ENCODE results near the gene SLC7A6.

The SLC7A6 gene

DNA sequence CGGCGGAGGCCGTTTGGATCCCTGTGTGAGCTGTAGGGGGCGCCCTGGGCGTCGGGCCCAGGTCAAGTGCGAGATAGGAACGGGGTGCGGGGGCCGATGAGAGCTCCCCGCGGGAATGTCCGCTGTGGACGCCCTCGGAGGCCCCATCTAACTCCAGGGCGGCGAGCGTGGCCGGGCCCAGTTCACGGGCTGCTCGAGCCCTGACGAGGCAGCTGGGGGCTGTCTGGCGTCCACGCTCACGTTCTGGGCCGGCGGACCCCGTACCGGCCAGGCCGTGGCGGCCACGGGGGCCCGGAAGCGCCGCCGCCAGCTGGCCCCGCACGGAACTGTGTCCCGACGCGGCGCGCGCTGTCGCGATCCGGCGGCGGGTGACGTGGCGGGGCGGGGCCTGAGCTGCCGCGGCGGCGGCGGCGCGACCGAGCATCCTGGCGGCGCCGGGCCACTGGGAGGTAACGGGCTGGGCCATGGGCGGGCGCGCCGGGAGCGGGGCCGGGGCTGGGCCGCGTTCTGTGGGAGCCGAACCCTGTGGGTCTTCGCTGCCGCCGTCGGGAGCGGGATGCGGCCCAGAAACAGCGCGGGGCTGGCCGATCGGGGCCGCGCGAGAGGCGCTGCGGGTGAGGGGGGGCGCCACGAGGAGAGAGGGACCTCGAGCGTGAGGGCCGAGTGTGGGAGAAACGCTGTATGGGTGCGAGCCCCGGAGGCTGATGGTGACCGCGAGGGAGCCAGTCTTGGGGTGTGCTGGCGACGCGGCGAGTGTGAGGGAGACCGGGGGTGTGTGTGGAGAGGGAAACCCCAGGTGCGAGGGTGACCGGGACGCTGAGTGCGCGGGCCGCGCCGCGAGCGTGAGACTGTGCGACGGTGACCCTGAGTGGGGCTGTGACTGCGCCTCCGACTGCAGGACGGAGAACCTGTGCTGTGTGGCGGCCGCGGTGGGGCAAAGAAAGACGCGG is at the start of gene SLC7A6:
Gene SLC7A6 (plus strand): TSS at position 399 of the 950 bp plus-strand sequence. CDS start 10,201 bp downstream, outside the sequence.
- peak; percentile 84 for DNase-seq

DNA sequence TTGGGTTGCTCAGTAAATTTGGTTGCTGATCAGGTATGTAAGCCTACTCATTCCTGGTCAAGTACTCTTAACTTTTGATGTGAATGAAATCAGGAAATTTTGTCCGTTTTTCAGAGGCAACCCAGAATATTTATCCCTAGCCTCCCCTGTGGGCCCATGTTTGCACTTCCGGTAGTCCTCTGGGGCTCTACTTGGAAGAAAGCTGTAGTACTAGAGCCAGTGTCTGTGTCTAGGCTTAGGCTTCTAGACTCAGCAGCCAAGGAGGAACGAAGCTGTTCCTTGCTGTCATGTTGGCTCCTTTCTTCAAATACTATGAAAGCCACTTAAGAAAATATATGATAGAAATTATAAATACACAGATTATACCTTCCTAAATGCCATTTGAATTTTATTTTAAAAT is 49.6 kb upstream of the SLC7A6 start:
- no peak for DNase-seq

DNA sequence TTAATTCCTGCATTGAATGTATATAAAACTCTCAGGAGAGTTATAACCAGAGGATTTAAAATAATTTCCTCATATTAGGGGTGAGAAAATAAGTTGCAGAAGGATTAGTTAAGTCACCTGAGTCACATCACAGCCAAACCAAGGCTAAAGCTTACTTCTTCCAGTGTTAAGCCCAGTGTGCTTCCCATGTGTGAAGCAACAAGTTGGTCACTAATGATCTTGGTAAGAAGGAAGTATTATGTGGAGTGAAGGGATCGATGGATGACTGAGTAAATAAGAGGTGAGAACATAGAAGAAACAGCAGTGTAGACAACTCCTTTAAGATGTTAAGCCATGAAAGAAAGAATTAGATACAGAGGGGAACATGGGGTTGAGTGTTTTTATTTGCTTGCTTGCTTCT is 49.0 kb upstream of the SLC7A6 start:
- no peak for DNase-seq

DNA sequence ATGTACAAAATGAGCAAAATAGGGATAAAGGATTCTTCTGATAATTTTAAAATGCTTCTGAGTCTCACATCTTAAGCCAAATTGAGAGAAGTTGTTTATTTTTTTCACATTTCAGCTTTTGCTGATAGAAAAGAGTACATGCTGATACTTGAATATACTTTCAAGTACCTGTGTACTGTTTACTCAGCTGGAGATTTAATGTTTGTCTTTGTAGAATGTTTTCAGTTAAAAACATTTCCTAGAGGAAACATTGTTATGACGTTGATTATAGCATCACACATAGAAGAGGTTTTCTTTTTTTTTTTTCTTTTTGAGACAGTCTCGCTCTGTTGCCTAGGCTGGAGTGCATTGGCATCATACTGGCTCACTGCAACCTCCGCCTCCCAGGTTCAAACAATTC is 48.1 kb upstream of the SLC7A6 start:
- no peak for DNase-seq

DNA sequence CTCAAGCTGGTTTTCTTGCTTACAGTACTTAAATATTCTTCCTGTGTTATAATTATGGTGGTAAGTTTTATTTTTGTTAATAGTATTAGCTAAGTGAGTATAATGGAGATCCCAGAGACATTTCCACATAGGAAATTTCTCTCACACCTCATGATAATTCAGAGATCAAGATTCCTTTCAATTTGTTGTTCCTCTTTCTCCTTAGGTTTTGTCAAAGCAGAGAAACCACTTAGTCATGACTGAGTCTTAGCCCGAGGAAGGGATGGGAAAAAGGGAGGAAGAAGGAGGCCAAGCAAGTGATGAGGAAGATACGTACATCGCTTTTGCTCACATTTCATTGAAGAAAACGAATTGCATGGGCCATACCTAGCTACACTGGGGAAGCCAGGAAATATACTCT is 46.8 kb upstream of the SLC7A6 start:
- peak; percentile 65 for DNase-seq

DNA sequence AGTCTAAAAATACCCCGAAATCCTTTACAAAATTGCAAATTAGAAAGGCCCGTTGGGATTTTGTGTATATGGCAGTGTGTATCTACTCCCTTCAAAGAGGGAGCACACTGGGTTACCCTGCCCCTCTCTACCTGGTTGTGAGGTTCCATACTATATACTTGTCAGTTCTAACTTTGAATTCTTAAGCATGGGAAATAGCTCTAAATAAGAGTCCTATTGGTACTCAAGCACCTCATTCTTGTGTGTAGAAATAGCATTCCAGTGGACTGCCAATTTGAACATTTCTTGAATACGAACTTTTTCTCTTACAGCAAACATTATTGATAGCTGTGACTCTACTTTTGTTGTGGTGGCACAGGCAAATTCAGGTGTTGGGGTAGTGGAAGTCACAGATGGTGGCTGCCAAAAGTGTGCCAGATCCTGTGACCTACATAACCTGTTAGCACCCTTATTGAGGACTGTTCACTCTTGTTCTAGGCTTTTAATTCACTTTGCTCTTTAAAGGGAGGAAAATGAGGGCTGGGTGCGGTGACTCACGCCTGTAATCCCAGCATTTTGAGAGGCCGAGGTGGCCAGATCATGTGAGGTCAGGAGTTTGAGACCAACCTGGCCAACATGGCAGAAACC is 44.5 kb upstream of the SLC7A6 start:
- no peak for DNase-seq

DNA sequence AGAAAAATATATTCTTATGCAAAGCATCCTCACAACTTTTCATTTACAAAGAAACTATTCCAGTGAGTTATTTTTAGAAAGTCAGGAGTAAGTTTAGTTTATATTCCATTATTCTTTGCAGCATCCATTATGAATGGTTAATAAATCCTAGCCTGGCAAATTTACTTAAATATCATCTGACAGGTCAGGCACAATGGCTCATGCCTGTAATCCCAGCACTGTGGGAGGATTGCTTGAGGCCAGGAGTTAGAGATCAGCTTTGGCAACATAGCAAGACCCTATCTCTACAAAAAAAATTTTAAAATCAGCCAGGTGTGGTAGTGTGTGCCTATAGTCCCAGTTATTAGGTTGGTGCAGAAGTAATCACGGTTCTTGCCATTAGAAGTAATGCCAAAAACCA is 41.3 kb upstream of the SLC7A6 start:
- no peak for DNase-seq

DNA sequence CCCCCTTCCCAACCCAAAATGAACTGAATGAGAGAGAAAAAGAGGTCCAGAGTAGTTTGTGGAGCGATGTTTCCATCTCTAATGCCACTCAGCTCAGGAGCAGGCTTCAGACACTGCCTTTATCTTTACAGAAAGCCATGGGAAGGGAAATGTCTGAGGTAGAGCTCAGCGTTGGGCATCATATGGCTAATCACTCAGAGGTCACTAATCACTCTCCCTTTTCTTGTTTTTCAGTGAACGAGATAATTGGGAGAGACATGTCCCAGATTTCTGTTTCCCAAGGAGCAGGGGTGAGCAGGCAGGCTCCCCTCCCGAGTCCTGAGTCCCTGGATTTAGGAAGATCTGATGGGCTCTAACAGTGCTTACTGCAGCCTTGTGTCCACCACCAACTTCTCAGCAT is 38.2 kb upstream of the SLC7A6 start:
- no peak for DNase-seq

DNA sequence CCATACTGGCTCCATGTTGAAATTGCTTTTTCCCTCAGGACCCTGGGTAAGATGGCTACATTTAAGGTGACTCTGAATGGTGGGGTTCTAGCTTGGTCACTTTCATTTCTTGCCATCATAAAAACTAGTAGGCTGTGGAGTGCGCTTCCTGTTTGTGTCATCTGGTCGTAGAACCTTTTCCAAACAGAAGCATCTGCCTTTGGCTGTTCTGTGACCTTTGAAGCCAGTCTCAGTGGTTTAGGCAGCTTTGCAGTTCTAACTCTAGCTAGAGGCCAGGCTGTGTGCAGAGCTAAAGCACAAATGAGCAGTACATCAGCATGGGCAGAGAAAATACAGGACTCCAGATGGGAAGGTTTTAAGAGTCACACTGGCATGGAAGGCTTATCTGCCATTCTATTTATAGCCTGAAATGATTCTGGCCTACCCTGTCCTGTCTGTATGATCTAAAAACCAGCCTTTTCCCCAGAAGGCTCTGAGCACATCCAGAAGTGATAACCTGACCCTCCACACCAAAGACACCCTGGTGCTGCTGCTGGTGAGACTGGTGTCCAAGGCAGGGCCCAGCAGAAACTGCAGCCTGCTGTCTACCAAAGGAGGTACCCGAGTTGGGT is 37.0 kb upstream of the SLC7A6 start:
- DNase-seq = no peak

DNA sequence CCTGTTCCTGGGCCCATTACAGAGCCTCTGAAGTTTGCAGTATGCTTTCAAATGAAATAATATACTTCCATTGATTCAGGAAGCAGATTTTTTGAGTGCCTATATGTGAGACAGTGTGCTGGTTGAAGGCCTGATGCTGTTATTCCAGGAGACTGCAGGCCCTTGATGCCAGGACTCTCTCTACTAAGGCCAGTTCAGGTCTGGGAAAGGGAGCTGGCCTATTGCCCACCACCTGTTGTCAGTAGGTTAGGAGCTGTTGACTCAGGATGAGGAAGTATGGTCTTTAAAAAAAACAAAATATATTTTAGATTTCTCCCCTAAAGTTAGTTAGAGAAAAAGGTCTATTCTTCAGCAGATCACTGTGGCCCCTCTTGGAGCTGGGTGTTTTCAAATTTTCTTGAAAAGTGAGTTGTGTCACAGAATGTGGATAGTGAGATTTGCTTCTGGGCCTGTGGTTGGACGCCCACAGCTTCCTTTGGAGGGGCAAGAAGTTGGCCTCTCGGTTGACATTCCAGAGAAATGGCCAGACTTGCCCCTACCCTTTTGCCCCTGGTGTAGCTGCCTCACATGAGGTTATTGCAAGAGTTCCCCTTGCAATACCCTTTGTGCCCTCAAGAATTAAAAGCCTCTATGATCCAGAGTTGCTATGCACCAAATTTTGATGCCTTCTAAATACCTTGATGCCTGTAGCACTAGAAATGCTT is 36.3 kb upstream of the SLC7A6 start:
- no peak for DNase-seq

DNA sequence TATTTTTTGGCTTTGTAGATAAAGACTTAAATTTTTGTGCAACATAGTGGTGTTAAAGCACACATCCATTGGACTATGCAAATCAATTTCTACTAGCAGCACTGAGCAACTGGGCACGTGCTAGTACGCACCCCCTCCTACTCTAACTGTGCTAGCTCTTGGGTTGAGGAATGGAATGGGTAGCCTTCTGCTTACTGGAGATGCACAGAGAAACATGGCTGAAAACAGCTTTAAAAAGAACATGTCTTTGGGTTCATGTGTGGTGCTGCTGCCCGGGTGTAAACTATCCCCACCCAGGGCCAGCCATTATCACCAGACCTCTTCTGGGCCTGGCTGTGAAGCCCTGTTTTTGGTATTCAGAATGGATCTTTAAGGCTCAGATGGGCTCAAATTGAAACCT is 35.7 kb upstream of the SLC7A6 start:
- DNase-seq = no peak

DNA sequence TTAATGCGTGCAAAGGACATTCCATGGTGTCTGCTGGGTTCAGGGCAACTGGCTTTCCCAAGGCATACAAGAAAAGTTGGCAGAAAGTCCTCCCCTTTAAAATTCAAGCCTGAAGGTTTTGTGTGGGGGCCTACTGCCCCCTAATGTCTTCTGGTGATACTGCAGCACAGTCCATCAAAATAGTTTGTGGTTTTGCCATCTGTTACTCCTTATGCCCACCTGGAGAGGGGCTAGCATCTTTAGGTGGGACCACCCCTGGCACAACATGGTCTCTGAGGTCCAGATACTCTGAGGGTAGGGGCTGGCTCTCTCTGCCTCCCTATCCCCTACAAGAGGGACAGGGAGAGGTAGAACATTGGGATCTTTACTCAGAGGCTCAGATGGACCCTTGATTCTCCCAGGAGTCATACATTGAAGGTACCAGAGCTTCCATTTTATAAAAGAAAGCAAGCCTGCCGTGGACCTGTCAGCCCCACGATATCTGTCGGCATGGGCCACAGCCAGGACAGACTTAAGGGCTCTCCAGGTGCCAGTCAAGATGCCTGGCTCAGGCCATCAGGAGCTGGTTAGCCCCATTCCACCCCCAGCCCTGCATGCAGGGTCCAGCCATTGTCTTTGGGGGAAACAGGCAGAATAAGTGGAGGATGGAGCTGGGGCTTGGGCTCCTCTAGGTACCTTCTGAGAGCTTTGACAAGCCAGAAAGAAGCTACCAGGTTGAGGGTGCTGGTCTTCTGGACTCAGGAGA is 34.7 kb upstream of the SLC7A6 start:
- DNase-seq = peak; percentile 60

DNA sequence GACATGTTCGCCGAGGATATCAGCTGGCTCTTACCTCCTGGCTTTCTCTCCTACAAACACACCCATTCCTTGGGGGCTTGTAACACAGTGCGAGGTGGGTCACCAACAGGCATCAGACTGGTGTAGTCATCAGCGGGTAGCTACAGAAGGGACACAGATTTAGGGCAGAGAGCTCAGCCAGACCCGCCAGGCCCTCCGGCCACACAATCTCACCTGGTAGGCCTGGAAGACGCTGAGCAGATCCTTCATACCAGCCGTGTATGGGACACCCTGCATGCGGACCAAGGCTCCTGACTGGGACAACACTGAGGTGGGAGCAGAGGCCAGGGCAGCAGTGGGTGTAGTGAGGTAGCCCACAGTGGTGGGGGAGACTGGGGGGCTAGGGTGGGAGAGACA is 34.2 kb upstream of the SLC7A6 start:
- DNase-seq = no peak

DNA sequence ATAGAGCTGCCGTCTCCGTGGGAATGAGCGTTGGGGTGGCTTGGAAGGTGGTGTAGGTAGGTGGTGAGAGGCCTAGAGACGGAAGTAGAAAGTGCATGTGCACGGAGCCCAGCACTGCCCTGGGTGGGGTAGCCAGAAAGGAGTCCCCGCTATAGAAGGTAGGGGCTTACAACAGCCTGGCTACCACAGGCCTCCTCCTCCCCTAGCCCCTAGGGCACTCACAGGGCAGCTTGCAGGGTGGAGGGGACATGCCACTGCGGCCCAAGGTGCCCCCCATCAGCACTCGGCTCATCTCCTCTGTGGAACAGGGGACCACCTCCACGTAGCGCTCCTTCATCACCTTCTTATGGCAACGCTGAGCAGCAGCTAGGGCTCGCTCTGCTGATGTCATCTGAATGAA is 33.4 kb upstream of the SLC7A6 start:
- no peak for DNase-seq

DNA sequence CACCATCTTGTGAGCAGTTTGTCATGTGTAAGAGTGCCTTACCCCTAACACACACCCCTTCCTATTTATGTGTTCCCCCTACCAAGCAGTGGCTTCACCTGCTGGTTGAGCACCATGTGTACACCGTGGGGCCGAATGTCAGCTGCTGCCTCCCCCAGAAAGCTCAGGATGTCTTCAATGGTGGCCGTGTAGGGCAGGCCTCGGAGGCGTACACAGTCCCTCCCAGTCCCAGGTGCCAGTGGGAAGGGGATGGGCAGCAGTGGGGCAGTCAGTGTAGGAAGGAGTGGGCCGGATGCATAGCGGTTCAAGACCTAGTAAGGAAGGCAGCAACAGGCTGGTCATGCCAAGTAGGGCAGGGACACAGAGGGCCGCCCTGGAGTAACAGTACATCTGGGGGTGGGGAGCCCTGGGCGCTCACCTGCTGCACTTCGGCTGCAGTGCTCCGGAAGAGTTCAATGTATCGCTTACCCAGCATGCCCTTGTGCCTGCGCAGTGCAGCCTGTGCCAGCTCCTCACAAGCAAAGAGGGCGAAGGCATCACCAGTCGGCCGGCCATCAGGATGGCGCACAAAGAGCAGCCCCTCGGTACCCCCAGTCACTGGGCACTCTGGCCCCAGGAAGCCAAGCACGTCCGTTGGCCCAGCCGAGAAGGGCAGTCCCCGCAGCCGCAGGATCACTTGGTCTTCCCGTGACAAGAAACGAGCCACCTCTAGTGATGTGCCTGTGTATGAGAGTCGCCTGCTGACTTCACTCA is 32.8 kb upstream of the SLC7A6 start:
- no peak for DNase-seq

DNA sequence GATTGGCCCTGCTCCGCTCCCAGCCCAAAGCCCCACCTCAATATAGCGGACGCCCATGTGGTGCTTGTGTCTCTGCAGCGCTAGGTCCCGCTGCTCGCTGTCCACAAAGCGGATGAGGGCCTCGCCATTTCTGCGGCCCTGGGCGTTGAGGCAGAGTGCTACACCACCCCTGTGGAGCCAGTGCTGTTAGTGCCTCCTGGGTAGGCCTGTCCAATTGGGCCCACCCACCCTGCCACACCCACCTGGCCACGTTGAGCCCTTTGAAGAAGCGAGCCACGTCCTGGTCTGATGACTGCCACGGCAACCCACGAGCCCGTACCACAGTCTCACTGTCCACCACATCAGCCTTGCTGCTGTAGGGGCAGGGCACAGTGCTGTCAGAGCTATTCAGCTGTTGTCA is 32.0 kb upstream of the SLC7A6 start:
- DNase-seq = no peak

DNA sequence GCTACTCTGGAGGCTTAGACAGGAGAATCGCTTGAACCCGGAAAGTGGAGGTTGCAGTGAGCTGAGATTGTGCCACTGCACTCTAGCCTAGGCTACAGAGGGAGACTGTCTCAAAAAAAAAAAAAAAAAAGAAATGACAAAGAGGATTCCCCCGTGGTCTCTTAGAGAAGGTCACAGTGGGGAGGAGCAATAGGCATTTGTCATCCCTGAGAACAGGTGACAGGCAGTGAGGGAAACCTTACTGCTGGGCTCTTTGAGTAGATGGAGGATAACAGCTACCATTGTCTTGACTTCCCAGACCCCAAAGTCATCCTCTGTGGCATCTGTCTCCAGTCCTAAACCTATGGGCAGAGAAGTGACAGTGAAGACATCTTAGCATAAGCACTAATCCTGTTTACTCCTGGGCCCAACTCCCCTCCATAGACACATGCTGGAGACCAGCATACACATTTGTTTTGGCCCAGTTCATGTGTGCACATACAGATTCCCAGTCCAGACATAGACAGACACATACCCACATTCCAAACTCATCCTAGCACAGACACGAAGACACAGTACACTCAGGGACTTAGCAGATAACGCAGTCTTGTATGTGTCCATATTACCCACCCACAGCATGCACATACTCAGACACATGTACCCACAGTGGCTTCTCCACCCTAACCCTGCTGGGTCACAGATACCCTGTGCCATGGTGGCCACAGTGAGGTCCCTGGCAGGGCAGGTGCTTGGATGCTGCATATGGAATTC is 31.1 kb upstream of the SLC7A6 start:
- no peak for DNase-seq

DNA sequence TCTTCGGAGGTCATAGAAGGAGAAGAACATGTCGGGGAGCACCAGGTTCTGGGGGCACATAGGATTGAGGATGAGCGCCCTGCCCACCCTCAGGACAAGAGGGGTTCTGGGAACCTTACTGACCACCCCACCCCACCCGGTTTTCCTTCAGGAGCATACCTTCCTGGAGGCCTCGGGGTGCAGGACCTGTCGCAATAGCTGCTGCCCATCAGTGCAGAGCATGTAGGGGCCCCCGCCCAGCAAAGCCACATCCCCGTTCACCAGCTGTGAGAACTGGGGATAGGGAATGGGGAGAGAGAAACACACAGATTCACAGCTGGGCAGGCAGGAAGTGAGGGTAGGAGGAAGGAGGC is 30.5 kb upstream of the SLC7A6 start:
- DNase-seq = no peak

DNA sequence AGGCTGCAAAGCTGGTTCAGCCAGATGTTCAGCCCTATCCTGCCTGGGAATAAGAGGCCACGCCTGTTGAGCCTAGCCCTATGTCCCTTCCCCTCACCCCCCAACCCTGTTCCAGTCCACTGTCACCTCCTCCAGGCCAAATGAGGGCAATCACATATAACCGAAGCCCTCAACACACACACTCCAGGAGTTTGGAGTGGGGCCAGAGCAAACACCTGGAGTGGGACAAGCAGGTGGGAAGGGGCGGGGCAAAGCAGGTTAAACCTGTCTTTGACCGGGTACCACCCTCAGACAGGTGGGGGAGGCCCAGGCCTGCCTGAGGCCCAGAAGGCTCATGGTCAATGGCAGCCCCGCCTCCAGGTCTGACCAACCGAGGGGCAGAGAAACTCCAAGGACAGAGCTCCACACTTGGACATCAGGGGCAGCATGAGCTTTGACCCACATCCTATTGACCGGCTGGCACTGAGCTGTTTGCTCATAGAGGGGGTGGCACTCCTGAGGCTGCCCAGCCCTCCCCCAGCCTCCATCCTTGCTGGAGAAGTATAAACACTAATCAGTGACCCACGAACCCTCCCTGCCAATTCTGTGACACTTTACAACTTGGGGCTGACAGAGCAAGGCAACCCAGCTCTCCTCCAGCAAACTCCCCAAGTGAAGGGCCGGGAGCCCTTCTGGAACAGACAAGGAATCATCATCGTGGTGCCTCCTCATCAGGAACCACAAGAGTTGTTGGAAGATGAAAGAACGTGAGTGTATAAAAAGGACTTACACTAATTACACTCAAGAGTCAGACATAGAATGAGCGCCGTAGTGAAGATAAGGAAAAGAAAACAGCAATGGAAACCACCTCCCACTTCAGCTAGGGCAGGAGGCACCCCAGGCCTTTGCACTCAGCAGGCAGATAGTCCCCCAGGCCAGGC is 29.9 kb upstream of the SLC7A6 start:
- DNase-seq = no peak

All from suppressor macrophage treated with lipopolysaccharide for 4 hours (primary cell).